PFSK-1 (cell line): ENCODE results near the gene SNX3.
A peak's percentile ranks its signal among the peaks of the same experiment; 100 is the strongest.

Experiments
- FOXP2 ChIP-seq: optimal IDR thresholded peaks from 2 replicates; pipeline ENCODE3; 2011; ENCODE audit warnings: borderline replicate concordance, control low read depth, inconsistent platforms; ENCODE audit not compliant: insufficient read depth; ENCODE audit errors: extremely low read length, extremely low read depth
- POLR2AphosphoS5 ChIP-seq: IDR thresholded peaks from 2 replicates; pipeline ENCODE4 v1.6.1; 2012; ENCODE audit warnings: low read depth, mild to moderate bottlenecking, control low read depth, low read length, moderate library complexity
- REST ChIP-seq, 2 experiments: IDR thresholded peaks; 2 replicates each; pipeline versions ENCODE4 v1.6.1 to v1.8.0; 2011 to 2012; ENCODE audit warnings: low read depth in 2 of 2, low read length in 2 of 2, control low read depth in 1 of 2, inconsistent platforms in 1 of 2, mild to moderate bottlenecking in 1 of 2, moderate library complexity in 1 of 2; ENCODE audit not compliant: insufficient read depth in 1 of 2
- SIN3A ChIP-seq: IDR thresholded peaks from 2 replicates; pipeline ENCODE4 v1.6.1; 2012; ENCODE audit warnings: mild to moderate bottlenecking, low read length, moderate library complexity, borderline replicate concordance; ENCODE audit not compliant: insufficient read depth
- TAF1 ChIP-seq: IDR thresholded peaks from 2 replicates; pipeline ENCODE4 v1.6.1; 2012; ENCODE audit warnings: low read length, control low read depth, borderline replicate concordance; ENCODE audit not compliant: insufficient read depth

SNX3 gene

GRCh38 chr6:108175592-108176279 lies 85.1 kb downstream of the SNX3 start:
- TF ChIP-seq REST (IDR thresholded peaks at IDR 0.05; ENCODE audit: insufficient read depth in 1 of 2, low read depth in 2 of 2, low read length in 2 of 2) (no peak), FOXP2 (no peak), POLR2AphosphoS5 (no peak), TAF1 (no peak), SIN3A (no peak)

- TF ChIP-seq FOXP2: no peak
- TF ChIP-seq REST (IDR thresholded peaks at IDR 0.05; ENCODE audit: insufficient read depth in 1 of 2, low read depth in 2 of 2, low read length in 2 of 2): no peak
- TF ChIP-seq SIN3A: no peak
- no peak for TF ChIP-seq POLR2AphosphoS5
- TF ChIP-seq TAF1: no peak
Measured at GRCh38 chr6:108175176-108175591, 85.7 kb downstream of the SNX3 start.

- TF ChIP-seq POLR2AphosphoS5: no peak
- peak; percentile 51 to 87; a peak in 3 of 4 replicates for TF ChIP-seq REST (IDR thresholded peaks at IDR 0.05; ENCODE audit: insufficient read depth in 1 of 2, low read depth in 2 of 2, low read length in 2 of 2)
- TF ChIP-seq SIN3A: no peak
Measured at GRCh38 chr6:108174371-108175175, 86.3 kb downstream of the SNX3 start.

- TF ChIP-seq FOXP2: no peak
- TF ChIP-seq POLR2AphosphoS5: no peak
- no peak for TF ChIP-seq REST (IDR thresholded peaks at IDR 0.05; ENCODE audit: insufficient read depth in 1 of 2, low read depth in 2 of 2, low read length in 2 of 2)
- no peak for TF ChIP-seq SIN3A
- no peak for TF ChIP-seq TAF1
Measured at GRCh38 chr6:108171918-108172516, 88.8 kb downstream of the SNX3 start.
